Mesendoderm (in vitro differentiated cells): ENCODE measurements around the gene CHD1L.

Source experiments
- DNase-seq: peaks from one replicate; pipeline ENCODE4 v3.0.0; 2013
- H2AK5ac ChIP-seq: 2 replicates; pipeline ENCODE4 v1.6.1; 2013; ENCODE audit warnings: low read length, inconsistent platforms
- H2BK120ac ChIP-seq: 2 replicates; pipeline ENCODE4 v1.6.1; 2013; ENCODE audit warnings: low read depth, mild to moderate bottlenecking, low read length, moderate library complexity, mixed read lengths
- H2BK15ac ChIP-seq: replicated peaks from 2 replicates; pipeline ENCODE4 v1.6.1; 2013; ENCODE audit warnings: low read depth, mild to moderate bottlenecking, moderate library complexity
- H2BK5ac ChIP-seq: 2 replicates; pipeline ENCODE4 v1.6.1; 2013; ENCODE audit warnings: low read length, inconsistent platforms
- H3K18ac ChIP-seq: 2 replicates; pipeline ENCODE4 v1.6.1; 2013; ENCODE audit warnings: mild to moderate bottlenecking, low read length, mixed read lengths
- H3K23ac ChIP-seq: one replicate; pipeline ENCODE4 v1.6.1; 2013; ENCODE audit warnings: low read length
- H3K27ac ChIP-seq: 2 replicates; pipeline ENCODE4 v1.5.1; 2013; ENCODE audit warnings: low read depth, mild to moderate bottlenecking, inconsistent platforms, low read length, moderate library complexity
- H3K27me3 ChIP-seq: 2 replicates; pipeline ENCODE4 v1.6.1; 2013; ENCODE audit warnings: low read length, control low read depth, mild to moderate bottlenecking, inconsistent platforms; ENCODE audit not compliant: insufficient read depth, poor library complexity
- H3K36me3 ChIP-seq: 2 replicates; pipeline ENCODE4 v1.6.1; 2013; ENCODE audit warnings: low read length, inconsistent platforms; ENCODE audit not compliant: control insufficient read depth, insufficient read depth
- H3K4ac ChIP-seq: one replicate; pipeline ENCODE4 v1.6.1; 2013; ENCODE audit warnings: low read depth, mild to moderate bottlenecking, low read length, moderate library complexity
- H3K4me1 ChIP-seq: 2 replicates; pipeline ENCODE4 v1.6.1; 2013; ENCODE audit warnings: low read depth, low read length, inconsistent platforms; ENCODE audit not compliant: control insufficient read depth
- H3K4me2 ChIP-seq: 2 replicates; pipeline ENCODE4 v1.6.1; 2013; ENCODE audit warnings: low read length
- H3K4me3 ChIP-seq: 2 replicates; pipeline ENCODE4 v1.5.1; 2013; ENCODE audit warnings: mild to moderate bottlenecking, low read length
- H3K56ac ChIP-seq: one replicate; pipeline ENCODE4 v1.6.1; 2013; ENCODE audit warnings: low read length
- H3K79me1 ChIP-seq: 2 replicates; pipeline ENCODE4 v1.6.1; 2013; ENCODE audit warnings: low read length, inconsistent platforms
- H3K79me2 ChIP-seq: 2 replicates; pipeline ENCODE4 v1.6.1; 2013; ENCODE audit warnings: mild to moderate bottlenecking, low read length; ENCODE audit not compliant: control insufficient read depth, insufficient read depth
- H3K9ac ChIP-seq: 2 replicates; pipeline ENCODE4 v1.6.1; 2013; ENCODE audit warnings: low read length, inconsistent platforms
- H4K5ac ChIP-seq: one replicate; pipeline ENCODE4 v1.6.1; 2013; ENCODE audit warnings: low read length
- H4K8ac ChIP-seq: one replicate; pipeline ENCODE4 v1.6.1; 2013; ENCODE audit warnings: low read depth, mild to moderate bottlenecking, control low read depth, low read length, moderate library complexity
- WGBS: extraction: QIAGEN DNeasy Blood & Tissue Kit; methylation state at CpG from one replicate; pipeline ENCODE4 v1.1.7; 2013; ENCODE audit warnings: low lambda C conversion rate, missing lambda C conversion rate; ENCODE audit not compliant: insufficient coverage; ENCODE audit errors: extremely low coverage; 5-methylcytosine and 5-hydroxymethylcytosine counted together

Gene CHD1L

DNA sequence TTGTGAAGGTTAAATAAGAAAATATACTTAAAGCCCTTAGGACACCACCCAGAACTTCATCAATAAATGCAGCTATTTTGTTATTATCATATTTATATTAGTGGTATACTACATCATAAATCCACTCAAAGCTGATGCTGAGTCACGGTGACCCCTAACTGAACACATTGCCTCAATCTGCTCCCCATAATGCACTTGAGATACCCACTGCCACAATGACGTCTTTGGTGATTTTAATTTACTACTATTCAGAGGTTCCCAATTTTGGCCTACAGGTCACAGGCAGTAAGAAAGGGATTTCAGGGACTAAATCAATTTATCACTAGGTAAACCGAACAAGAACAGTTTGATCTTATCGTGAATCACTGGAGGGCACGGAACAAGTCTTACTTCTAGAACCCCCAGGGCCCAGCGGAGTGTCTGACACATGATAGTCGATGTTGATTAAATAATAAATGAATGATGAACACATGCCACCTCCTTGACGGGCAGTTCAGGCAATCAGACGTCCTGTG is 493 bp upstream of the CHD1L start:
- Histone ChIP-seq H3K56ac (peak overlapping the region; percentile 75), H3K4me1 (no peaks in the 10 kb centered on the region), H3K36me3 (no peaks in the 10 kb centered on the region), H2BK120ac (no peak overlapping the region), H3K4ac (no peak overlapping the region), H3K27ac (no peak overlapping the region), H3K18ac (no peak overlapping the region), H3K23ac (no peak overlapping the region), H3K27me3 (no peaks in the 10 kb centered on the region), H2BK5ac (no peak overlapping the region), H4K8ac (no peak overlapping the region), H3K4me2 (no peak overlapping the region), H3K79me2 (peaks cover 24% of the 10 kb centered on the region), H2BK15ac (no peak overlapping the region), H3K79me1 (peaks cover 2% of the 10 kb centered on the region), H4K5ac (no peak overlapping the region), H2AK5ac (no peak overlapping the region), H3K9ac (peak overlapping the region; percentile 49), H3K4me3 (no peak overlapping the region)
- no CpG with 5 or more reads among the region's 9 CpGs for WGBS
- no peak for DNase-seq

GRCh38 chr1:147243228-147243685 is 773 bp downstream of the CHD1L start:
- peak overlapping the region; percentile 80 for H3K9ac ChIP-seq
- H3K36me3 ChIP-seq: no peaks in the 10 kb centered on the region
- no peak overlapping the region for H2BK5ac ChIP-seq
- DNase-seq: peak; percentile 61
- peak overlapping the region; percentile 96 for H3K56ac ChIP-seq
- no CpG with 5 or more reads among the region's 30 CpGs for WGBS
- H2BK15ac ChIP-seq: no peak overlapping the region
- peaks cover 34% of the 10 kb centered on the region for H3K79me2 ChIP-seq
- no peak overlapping the region for H3K23ac ChIP-seq
- H2AK5ac ChIP-seq: no peak overlapping the region
- H3K4me3 ChIP-seq: peak overlapping the region; percentile 71
- peaks cover 6% of the 10 kb centered on the region for H3K79me1 ChIP-seq
- peaks cover 5% of the 10 kb centered on the region for H3K4me1 ChIP-seq
- no peak overlapping the region for H4K8ac ChIP-seq
- no peak overlapping the region for H4K5ac ChIP-seq
- no peak overlapping the region for H2BK120ac ChIP-seq
- no peak overlapping the region for H3K4ac ChIP-seq
- H3K18ac ChIP-seq: no peak overlapping the region
- H3K27me3 ChIP-seq: no peaks in the 10 kb centered on the region
- H3K27ac ChIP-seq: no peak overlapping the region
- peak overlapping the region; percentile 45 for H3K4me2 ChIP-seq

DNA sequence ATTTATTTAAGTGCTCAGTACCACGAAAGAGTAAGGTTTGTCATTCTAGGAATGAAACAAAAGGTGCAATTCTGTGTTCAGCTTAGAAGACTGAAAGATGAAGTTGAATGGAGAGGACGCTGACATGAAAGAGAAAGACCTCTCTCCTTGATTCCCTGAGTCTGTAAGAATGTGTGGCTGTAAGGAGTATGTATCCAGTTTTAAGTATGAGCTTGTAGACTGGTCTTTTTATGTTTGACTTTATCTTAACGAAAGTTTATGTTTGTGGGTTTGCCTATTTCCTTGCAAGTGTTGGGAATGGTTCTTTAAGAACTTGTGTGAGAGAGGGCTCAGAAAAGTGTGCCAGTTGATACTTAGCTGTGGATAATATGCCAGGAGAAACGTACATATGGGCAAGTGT is 1.4 kb downstream of the CHD1L start:
- no peak for DNase-seq
- no peak overlapping the region for H2AK5ac ChIP-seq
- peaks cover 6% of the 10 kb centered on the region for H3K79me1 ChIP-seq
- H3K4me2 ChIP-seq: peak overlapping the region; percentile 55
- no peak overlapping the region for H2BK15ac ChIP-seq
- no peaks in the 10 kb centered on the region for H3K36me3 ChIP-seq
- peaks cover 5% of the 10 kb centered on the region for H3K4me1 ChIP-seq
- H3K56ac ChIP-seq: peak overlapping the region; percentile 40
- peaks cover 34% of the 10 kb centered on the region for H3K79me2 ChIP-seq
- H4K8ac ChIP-seq: no peak overlapping the region
- peak overlapping the region; percentile 6 for H3K4me3 ChIP-seq
- H2BK5ac ChIP-seq: no peak overlapping the region
- H4K5ac ChIP-seq: no peak overlapping the region
- H3K4ac ChIP-seq: no peak overlapping the region
- peak overlapping the region; percentile 80 for H3K9ac ChIP-seq
- H2BK120ac ChIP-seq: no peak overlapping the region
- H3K23ac ChIP-seq: no peak overlapping the region
- H3K18ac ChIP-seq: no peak overlapping the region
- no CpG with 5 or more reads among the region's 4 CpGs for WGBS
- no peaks in the 10 kb centered on the region for H3K27me3 ChIP-seq
- H3K27ac ChIP-seq: no peak overlapping the region

GRCh38 chr1:147245129-147245528 is 2.6 kb downstream of the CHD1L start:
- Histone ChIP-seq H4K5ac (no peak overlapping the region), H3K4me2 (no peak overlapping the region), H2AK5ac (no peak overlapping the region), H3K27me3 (no peaks in the 10 kb centered on the region), H3K9ac (no peak overlapping the region), H3K23ac (no peak overlapping the region), H3K27ac (no peak overlapping the region), H3K4ac (no peak overlapping the region), H3K18ac (no peak overlapping the region), H3K4me1 (peaks cover 5% of the 10 kb centered on the region), H2BK5ac (no peak overlapping the region), H2BK15ac (no peak overlapping the region), H3K4me3 (no peak overlapping the region), H3K79me1 (peaks cover 6% of the 10 kb centered on the region), H3K36me3 (no peaks in the 10 kb centered on the region), H2BK120ac (no peak overlapping the region), H3K56ac (no peak overlapping the region), H3K79me2 (peaks cover 42% of the 10 kb centered on the region), H4K8ac (no peak overlapping the region)
- WGBS: no CpG with 5 or more reads among the region's 6 CpGs
- DNase-seq: peak; percentile 45

GRCh38 chr1:147245586-147246021 is 3.1 kb downstream of the CHD1L start:
- Histone ChIP-seq H2BK5ac (no peak overlapping the region), H3K27me3 (no peaks in the 10 kb centered on the region), H3K36me3 (no peaks in the 10 kb centered on the region), H3K18ac (no peak overlapping the region), H2BK120ac (no peak overlapping the region), H4K5ac (no peak overlapping the region), H3K27ac (no peak overlapping the region), H3K4ac (no peak overlapping the region), H4K8ac (no peak overlapping the region), H2BK15ac (no peak overlapping the region), H3K79me1 (peaks cover 7% of the 10 kb centered on the region), H3K23ac (no peak overlapping the region), H3K79me2 (peaks cover 46% of the 10 kb centered on the region), H3K4me3 (no peak overlapping the region), H2AK5ac (no peak overlapping the region), H3K56ac (no peak overlapping the region), H3K9ac (no peak overlapping the region), H3K4me2 (no peak overlapping the region), H3K4me1 (peaks cover 5% of the 10 kb centered on the region)
- no peak for DNase-seq
- no CpG with 5 or more reads among the region's 3 CpGs for WGBS
